CD8-positive, alpha-beta memory T cell (primary cell): Measurements from ENCODE around the gene ZNF48. TPM values are rescaled to one million over a fixed set of nuclear protein-coding genes. Genes with fewer than 3 reads are reported as not detected.

ENCODE experiments used
- CTCF ChIA-PET: fragments of 350-600 bp; sonication (Branson Sonifier 250); formaldehyde crosslinking; loops from one replicate; lab custom pipeline; 2021; ENCODE audit warnings: antibody characterized with exemption; lab: Charles Lee
- POLR2A ChIA-PET: fragments of 350-600 bp; sonication (Branson Sonifier 250); formaldehyde crosslinking; loops from one replicate; lab custom pipeline; 2021; ENCODE audit warnings: antibody characterized with exemption; lab: Charles Lee
- DNase-seq, 5 donors: peaks; one replicate each; pipeline versions ENCODE4 v3.0.0 to v3.0.0-alpha.2; 2020 to 2022; ENCODE audit warnings: mixed read lengths in 1 of 5
- H3K27ac ChIP-seq: one replicate; pipeline ENCODE4 v1.7.0; 2013; ENCODE audit warnings: low read depth, mild to moderate bottlenecking, low read length, moderate library complexity
- H3K27me3 ChIP-seq: 2 replicates; pipeline ENCODE4 v1.7.0; 2013; ENCODE audit warnings: low read length, mild to moderate bottlenecking; ENCODE audit not compliant: insufficient read depth, poor library complexity, severe bottlenecking
- H3K36me3 ChIP-seq: 2 replicates; pipeline ENCODE4 v1.7.0; 2013; ENCODE audit warnings: mild to moderate bottlenecking, low read length, moderate library complexity; ENCODE audit not compliant: insufficient read depth
- H3K4me1 ChIP-seq: 2 replicates; pipeline ENCODE4 v1.7.0; 2013; ENCODE audit warnings: mild to moderate bottlenecking, low read length, moderate library complexity; ENCODE audit not compliant: insufficient read depth
- H3K4me3 ChIP-seq: 2 replicates; pipeline ENCODE4 v1.7.0; 2013; ENCODE audit warnings: mild to moderate bottlenecking, low read length
- H3K9me3 ChIP-seq: 2 replicates; pipeline ENCODE4 v1.7.0; 2013; ENCODE audit warnings: mild to moderate bottlenecking, low read length
- H3K27ac Mint-ChIP-seq, 8 donors: one replicate each; pipeline ENCODE4 v1.8.0; 2020 to 2021; ENCODE audit warnings: mixed read lengths in 8 of 8, mild to moderate bottlenecking in 6 of 8, inconsistent platforms in 3 of 8, moderate library complexity in 3 of 8
- H3K27me3 Mint-ChIP-seq, 2 donors: one replicate each; pipeline ENCODE4 v1.8.0; 2020 to 2021; ENCODE audit warnings: mixed read lengths in 2 of 2, mild to moderate bottlenecking in 1 of 2, moderate library complexity in 1 of 2
- H3K36me3 Mint-ChIP-seq, 3 donors: one replicate each; pipeline ENCODE4 v1.8.0; 2020 to 2021; ENCODE audit warnings: mixed read lengths in 3 of 3, inconsistent platforms in 1 of 3, mild to moderate bottlenecking in 1 of 3
- H3K4me1 Mint-ChIP-seq, 3 donors: one replicate each; pipeline ENCODE4 v1.8.0; 2020 to 2021; ENCODE audit warnings: mixed read lengths in 3 of 3, inconsistent platforms in 1 of 3, mild to moderate bottlenecking in 1 of 3
- H3K4me3 Mint-ChIP-seq, 7 donors: one replicate each; pipeline ENCODE4 v1.8.0; 2020 to 2021; ENCODE audit warnings: mixed read lengths in 7 of 7, mild to moderate bottlenecking in 6 of 7, moderate library complexity in 4 of 7, inconsistent platforms in 2 of 7
- H3K9me3 Mint-ChIP-seq, 5 donors: one replicate each; pipeline ENCODE4 v1.8.0; 2020 to 2022; ENCODE audit warnings: mixed read lengths in 5 of 5, mild to moderate bottlenecking in 3 of 5, moderate library complexity in 2 of 5, inconsistent platforms in 1 of 5
- polyA plus RNA-seq: library from polyadenylated mRNA; unstranded; fragments of 300-500 nt; fragmentation: Illumina TruSeq; gene quantifications from one replicate; pipeline ENCODE4 v1.2.3, GENCODE V29; 2021
- total RNA-seq, 2 experiments: library from RNA; stranded (reverse); gene quantifications; one replicate each; pipeline ENCODE4 v1.2.3, GENCODE V29; 2021

The ZNF48 gene
- total and polyA plus RNA-seq, 3 experiments from 2014 or later = 10.2 to 19.3 (median 18.4) TPM

DNA sequence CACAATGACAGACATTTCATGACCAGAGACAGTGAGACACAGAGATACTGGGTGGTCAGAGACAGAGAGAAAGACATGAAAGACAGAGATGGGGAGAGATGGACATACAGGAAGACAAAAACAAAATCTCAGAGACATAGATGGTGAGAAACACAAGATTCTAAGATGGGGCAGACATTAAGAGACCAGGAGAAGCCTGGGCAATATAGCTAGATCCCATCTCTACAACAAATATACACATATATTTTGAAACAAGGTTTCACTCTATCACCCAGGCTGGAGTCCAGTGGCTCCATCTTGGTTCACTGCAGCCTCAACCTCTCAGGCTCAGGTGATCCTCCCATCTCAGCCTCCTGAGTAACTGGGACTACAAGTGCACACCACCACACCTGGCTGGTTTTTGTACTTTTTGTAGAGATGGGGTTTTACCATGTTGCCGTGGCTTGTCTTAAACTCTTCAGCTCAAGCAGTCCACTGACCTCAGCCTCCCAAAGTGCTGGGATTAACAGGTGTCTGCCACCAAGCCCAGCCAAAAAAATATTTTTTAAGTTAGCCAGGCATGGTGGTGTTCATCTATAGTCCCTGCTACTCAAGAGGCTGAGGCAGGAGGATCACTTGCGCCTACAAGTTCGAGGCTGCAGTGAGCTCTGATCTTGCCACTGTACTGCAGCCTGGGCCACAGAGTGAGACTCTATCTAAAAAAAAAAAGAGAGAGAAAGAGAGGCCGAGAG lies 15.0 kb upstream of the ZNF48 start:
- Histone ChIP-seq H3K27me3 (no peaks in the 10 kb centered on the region), H3K27ac (no peak overlapping the region), H3K4me3 (peak overlapping the region; percentile 20), H3K9me3 (no peaks in the 10 kb centered on the region), H3K36me3 (no peaks in the 10 kb centered on the region), H3K4me1 (peaks cover 71% of the 10 kb centered on the region)
- POLR2A ChIA-PET = interaction anchor here (1.5 to 4.3 kb wide), 3 partner anchors 9 to 270 kb away, joined by 4 to 35 read pairs (median 8); partner anchors contain the start of genes PRR14 and TBC1D10B
- Mint-ChIP-seq H3K36me3 (peaks cover 3 to 32% (median 3%) of the 10 kb centered on the region in 3 donors), H3K27me3 (peaks cover 0 to 2% of the 10 kb centered on the region in 2 donors), H3K9me3 (no peaks in the 10 kb centered on the region), H3K27ac (peak overlapping the region; percentile 92 to 100 (median 100)), H3K4me3 (peak overlapping the region; percentile 91 to 100 (median 93)), H3K4me1 (peaks cover 59 to 67% (median 60%) of the 10 kb centered on the region in 3 donors)
- DNase-seq = no peak
- CTCF ChIA-PET = interaction anchor here (1.2 to 3.6 kb wide), 3 partner anchors 9 to 37 kb away, joined by 3 to 24 read pairs (median 6); partner anchors contain the start of gene TBC1D10B

- ChIA-PET CTCF (interaction anchor here (1.4 to 3.6 kb wide), 2 partner anchors 10 to 29 kb away, joined by 6 to 24 read pairs; partner anchors contain the start of gene TBC1D10B), POLR2A (interaction anchor here (1.5 to 4.3 kb wide), 2 partner anchors 10 to 37 kb away, joined by 4 to 35 read pairs; partner anchors contain the start of gene TBC1D10B)
- peak overlapping the region; percentile 60 for H3K27ac ChIP-seq
- Mint-ChIP-seq H3K36me3 (peaks cover 3 to 32% (median 3%) of the 10 kb centered on the region in 3 donors), H3K4me3 (peak overlapping the region; percentile 81 to 93 (median 91)), H3K4me1 (peaks cover 59 to 64% (median 61%) of the 10 kb centered on the region in 3 donors), H3K27me3 (peaks cover 0 to 2% of the 10 kb centered on the region in 2 donors), H3K9me3 (no peaks in the 10 kb centered on the region), H3K27ac (peak overlapping the region; percentile 92 to 100 (median 100))
- DNase-seq = no peak
- no peaks in the 10 kb centered on the region for H3K36me3 ChIP-seq
- H3K9me3 ChIP-seq = no peaks in the 10 kb centered on the region
- H3K4me3 ChIP-seq = peak overlapping the region; percentile 57
- peaks cover 68% of the 10 kb centered on the region for H3K4me1 ChIP-seq
- no peaks in the 10 kb centered on the region for H3K27me3 ChIP-seq
These were observed 14.4 kb upstream of the ZNF48 start for GRCh38 chr16:30380803-30381208.

- H3K36me3 Mint-ChIP-seq = peaks cover 3 to 32% (median 3%) of the 10 kb centered on the region in 3 donors
- no peaks in the 10 kb centered on the region for H3K9me3 Mint-ChIP-seq
- Histone ChIP-seq H3K4me1 (peaks cover 62% of the 10 kb centered on the region), H3K9me3 (no peaks in the 10 kb centered on the region), H3K36me3 (no peaks in the 10 kb centered on the region), H3K4me3 (peak overlapping the region; percentile 57), H3K27ac (peak overlapping the region; percentile 60), H3K27me3 (no peaks in the 10 kb centered on the region)
- ChIA-PET POLR2A (interaction anchor here (1.5 to 4.3 kb wide), 6 partner anchors 11 to 316 kb away, joined by 4 to 35 read pairs (median 10); partner anchors contain the start of genes ALDOA, TBC1D10B, ZNF48 and ZNF771), CTCF (interaction anchor here (1.4 to 3.6 kb wide), 7 partner anchors 10 to 34 kb away, joined by 4 to 24 read pairs (median 15); partner anchors contain the start of genes TBC1D10B, ZNF48 and ZNF771)
- peaks cover 59 to 64% (median 60%) of the 10 kb centered on the region in 3 donors for H3K4me1 Mint-ChIP-seq
- H3K27me3 Mint-ChIP-seq = peaks cover 0 to 2% of the 10 kb centered on the region in 2 donors
- H3K27ac Mint-ChIP-seq = peak overlapping the region; percentile 92 to 100 (median 100)
- H3K4me3 Mint-ChIP-seq = peak overlapping the region; percentile 81 to 93 (median 91)
- DNase-seq = peak in 1 of 5 donors; percentile 56
These were observed 13.8 kb upstream of the ZNF48 start for GRCh38 chr16:30381291-30382041.

DNA sequence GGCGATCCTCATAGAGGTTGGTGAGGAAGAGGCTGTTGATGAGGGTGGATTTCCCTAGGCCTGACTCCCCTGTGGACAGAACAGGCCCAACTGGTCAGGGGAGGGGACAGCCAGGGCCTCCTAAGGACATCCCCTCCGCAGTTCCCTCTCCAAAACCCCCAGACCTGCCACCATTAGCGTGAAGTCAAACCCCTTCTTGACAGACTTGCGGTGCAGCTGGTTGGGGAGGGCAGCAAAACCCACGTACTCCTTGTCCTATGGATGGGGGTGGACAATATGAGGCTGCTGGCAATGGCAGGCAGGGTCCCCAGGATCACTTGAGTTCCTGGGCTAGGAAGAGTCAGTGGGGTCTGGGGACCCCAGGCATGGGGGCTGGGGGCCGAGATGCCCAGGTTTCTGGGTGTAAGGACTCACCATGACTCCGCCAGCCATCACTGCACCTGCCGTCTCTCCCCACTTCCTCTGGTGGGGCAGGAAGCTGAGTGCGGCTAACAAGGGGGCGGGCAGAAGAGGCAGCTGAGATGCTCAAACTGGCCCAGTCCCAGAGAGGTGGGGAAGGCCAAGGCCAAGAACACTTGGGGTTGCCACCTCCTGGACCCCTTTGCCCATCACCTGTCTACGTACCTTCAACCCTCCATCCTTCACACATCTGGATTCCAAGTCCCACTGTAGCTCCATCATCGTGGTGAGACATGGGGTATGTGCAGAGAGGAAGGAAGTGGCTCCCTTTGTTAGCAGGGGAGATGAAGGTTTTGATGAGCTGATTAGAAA lies 12.9 kb upstream of the ZNF48 start, which contains the start of gene SEPTIN1:
TSS of gene SEPTIN1 (minus strand) at position 451 of the 771 bp plus-strand sequence. CDS start at position 432, 19 bp downstream.
- Histone ChIP-seq H3K9me3 (no peaks in the 10 kb centered on the region), H3K4me1 (peaks cover 54% of the 10 kb centered on the region), H3K36me3 (no peaks in the 10 kb centered on the region), H3K27me3 (no peaks in the 10 kb centered on the region), H3K27ac (peak within 1 kb of the TSS; percentile 60), H3K4me3 (peak within 1 kb of the TSS; percentile 57)
- Mint-ChIP-seq H3K27me3 (peaks cover 0 to 2% of the 10 kb centered on the region in 2 donors), H3K9me3 (no peaks in the 10 kb centered on the region), H3K27ac (peak within 1 kb of the TSS; percentile 92 to 100 (median 100)), H3K4me3 (peak within 1 kb of the TSS; percentile 81 to 93 (median 91)), H3K36me3 (peaks cover 3 to 31% (median 3%) of the 10 kb centered on the region in 3 donors), H3K4me1 (peaks cover 55 to 61% (median 56%) of the 10 kb centered on the region in 3 donors)
- CTCF ChIA-PET = interaction anchor here (0.6 to 3.6 kb wide), 11 partner anchors 10 to 216 kb away, joined by 3 to 24 read pairs (median 10); partner anchors contain the start of genes CD2BP2, DCTPP1, TBC1D10B and ZNF48
- POLR2A ChIA-PET = interaction anchor here (0.6 to 4.3 kb wide), 20 partner anchors 11 to 317 kb away, joined by 3 to 35 read pairs (median 4); partner anchors contain the start of genes ALDOA, CORO1A, TBC1D10B and ZNF48
- peak; percentile 64 to 87 (median 80) for DNase-seq

DNA sequence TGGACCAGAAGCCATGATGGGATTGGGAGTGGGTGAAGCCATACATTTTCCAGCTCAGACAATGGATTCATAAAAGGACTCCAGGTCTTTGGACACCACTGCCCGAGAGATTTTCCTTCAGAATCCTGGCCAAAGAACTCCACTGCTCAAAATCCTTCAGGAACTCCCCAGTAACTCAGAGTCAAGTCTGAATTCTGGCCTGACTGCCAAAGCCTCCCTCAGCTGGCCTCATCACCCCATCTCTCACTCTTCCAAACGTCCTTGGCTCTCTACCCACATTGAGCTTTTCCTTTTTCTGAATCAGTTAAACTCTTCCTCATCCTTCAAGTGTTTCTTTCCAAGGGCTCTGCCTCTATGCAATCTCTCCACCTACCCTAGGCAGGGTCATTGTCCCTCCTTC lies 11.7 kb upstream of the ZNF48 start:
- Histone ChIP-seq H3K27ac (no peak overlapping the region), H3K36me3 (no peaks in the 10 kb centered on the region), H3K9me3 (no peaks in the 10 kb centered on the region), H3K4me3 (peak overlapping the region; percentile 23), H3K4me1 (peaks cover 51% of the 10 kb centered on the region), H3K27me3 (no peaks in the 10 kb centered on the region)
- H3K4me1 Mint-ChIP-seq = peaks cover 46 to 48% (median 47%) of the 10 kb centered on the region in 3 donors
- peak overlapping the region; percentile 92 to 100 (median 100) for H3K27ac Mint-ChIP-seq
- H3K9me3 Mint-ChIP-seq = no peaks in the 10 kb centered on the region
- H3K4me3 Mint-ChIP-seq = peak overlapping the region; percentile 46 to 93 (median 91)
- CTCF ChIA-PET = interaction anchor here (0.6 to 3.0 kb wide), 6 partner anchors 8 to 249 kb away, joined by 3 to 20 read pairs (median 12); partner anchors contain the start of gene ZNF771
- peak in 1 of 5 donors; percentile 4 for DNase-seq
- peaks cover 0 to 2% of the 10 kb centered on the region in 2 donors for H3K27me3 Mint-ChIP-seq
- peaks cover 3 to 22% (median 3%) of the 10 kb centered on the region in 3 donors for H3K36me3 Mint-ChIP-seq
- POLR2A ChIA-PET = interaction anchor here (0.6 to 4.3 kb wide), 8 partner anchors 12 to 318 kb away, joined by 3 to 35 read pairs (median 10); partner anchors contain the start of genes ALDOA, CORO1A, TBC1D10B and ZNF48

DNA sequence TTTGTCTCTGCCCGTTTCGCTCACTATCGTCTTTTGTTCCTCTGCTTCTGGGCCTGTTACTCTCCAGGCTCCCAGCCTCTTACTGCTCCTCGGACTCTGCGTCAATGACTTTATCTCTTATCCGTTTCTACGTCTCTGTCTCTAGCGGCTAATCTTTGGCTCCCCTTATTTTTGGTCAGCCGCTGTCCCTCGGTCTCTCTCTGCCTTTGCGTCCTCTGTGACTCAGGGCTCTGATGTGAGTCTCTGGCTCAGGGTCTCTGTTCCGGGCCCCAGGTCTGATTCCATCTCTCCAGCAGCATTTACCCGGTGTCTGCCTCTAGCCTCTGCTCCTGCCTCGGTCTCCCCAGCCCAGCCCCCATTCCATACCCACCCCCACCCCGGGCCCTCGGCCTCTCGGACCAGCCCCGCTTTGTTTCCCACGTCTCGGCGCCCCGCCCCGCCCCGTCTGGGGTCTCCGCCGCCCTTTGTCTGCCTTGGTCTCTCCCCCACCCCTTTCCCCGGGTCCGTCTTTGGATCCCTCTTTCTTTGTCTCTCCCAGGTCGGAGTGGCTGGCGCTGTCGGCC lies 547 bp upstream of the ZNF48 start:
- CTCF ChIA-PET = interaction anchor here (0.8 to 3.6 kb wide), 6 partner anchors 11 to 30 kb away, joined by 3 to 19 read pairs (median 8); partner anchors contain the start of genes SEPTIN1 and ZNF771
- H3K9me3 Mint-ChIP-seq = peaks cover 0 to 2% (median 0%) of the 10 kb centered on the region in 5 donors
- Histone ChIP-seq H3K9me3 (no peaks in the 10 kb centered on the region), H3K27ac (peak overlapping the region; percentile 52), H3K27me3 (no peaks in the 10 kb centered on the region), H3K4me1 (peaks cover 21% of the 10 kb centered on the region), H3K36me3 (no peaks in the 10 kb centered on the region), H3K4me3 (peak overlapping the region; percentile 53)
- H3K4me1 Mint-ChIP-seq = peaks cover 23 to 41% (median 27%) of the 10 kb centered on the region in 3 donors
- no peak for DNase-seq
- peak overlapping the region; percentile 72 to 92 (median 79) for H3K4me3 Mint-ChIP-seq
- H3K36me3 Mint-ChIP-seq = peaks cover 0 to 24% (median 5%) of the 10 kb centered on the region in 3 donors
- POLR2A ChIA-PET = interaction anchor here (0.5 to 1.9 kb wide), 7 partner anchors 12 to 280 kb away, joined by 3 to 24 read pairs (median 3); partner anchors contain the start of genes SEPTIN1, TBC1D10B and ZNF771
- H3K27ac Mint-ChIP-seq = peak overlapping the region; percentile 44 to 98 (median 76)
- H3K27me3 Mint-ChIP-seq = no peaks in the 10 kb centered on the region
